Body of pancreas (tissue), 4 donors: Measurements from ENCODE around the gene SLC27A3.

Experiments used
- POLR2A ChIP-seq, 3 donors: fragments of 450-650 bp; IDR thresholded peaks; one replicate each; pipeline ENCODE4 v1.6.1; 2016; ENCODE audit warnings: antibody characterized with exemption in 3 of 3, mild to moderate bottlenecking in 2 of 3
- TF ChIP-seq, protein P1 (sequence below), 7 experiments: fragments of 450-650 bp in 4 of 7; fragments of 200-600 bp in 3 of 7; sonication (generic) in 3 of 7; IDR thresholded peaks; one replicate each; pipeline ENCODE4 v1.5.1; 2016 to 2019; ENCODE audit warnings: antibody characterized with exemption in 7 of 7

DNA sequence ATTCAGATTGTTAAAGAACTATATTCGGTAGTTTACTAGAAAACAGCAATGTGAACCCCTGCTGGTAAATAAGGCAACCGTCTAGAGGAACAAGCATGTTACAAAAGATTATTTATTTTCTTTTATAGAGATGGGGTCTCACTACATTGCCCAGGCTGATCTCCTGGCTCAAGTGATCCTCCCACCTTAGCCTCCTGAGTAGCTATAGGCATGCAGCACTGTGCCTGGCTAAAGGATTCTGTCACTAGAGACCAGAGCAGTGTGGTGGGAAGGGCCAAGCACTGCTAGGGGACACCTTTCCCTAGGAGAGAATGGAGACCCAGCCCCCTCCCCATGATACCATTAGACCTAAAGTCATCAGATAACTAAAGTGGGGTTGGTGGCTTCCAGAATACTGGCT, 28.9 kb downstream of the SLC27A3 start:
- no peak for TF ChIP-seq POLR2A (IDR thresholded peaks at IDR 0.05)
- TF ChIP-seq, protein P1, sequence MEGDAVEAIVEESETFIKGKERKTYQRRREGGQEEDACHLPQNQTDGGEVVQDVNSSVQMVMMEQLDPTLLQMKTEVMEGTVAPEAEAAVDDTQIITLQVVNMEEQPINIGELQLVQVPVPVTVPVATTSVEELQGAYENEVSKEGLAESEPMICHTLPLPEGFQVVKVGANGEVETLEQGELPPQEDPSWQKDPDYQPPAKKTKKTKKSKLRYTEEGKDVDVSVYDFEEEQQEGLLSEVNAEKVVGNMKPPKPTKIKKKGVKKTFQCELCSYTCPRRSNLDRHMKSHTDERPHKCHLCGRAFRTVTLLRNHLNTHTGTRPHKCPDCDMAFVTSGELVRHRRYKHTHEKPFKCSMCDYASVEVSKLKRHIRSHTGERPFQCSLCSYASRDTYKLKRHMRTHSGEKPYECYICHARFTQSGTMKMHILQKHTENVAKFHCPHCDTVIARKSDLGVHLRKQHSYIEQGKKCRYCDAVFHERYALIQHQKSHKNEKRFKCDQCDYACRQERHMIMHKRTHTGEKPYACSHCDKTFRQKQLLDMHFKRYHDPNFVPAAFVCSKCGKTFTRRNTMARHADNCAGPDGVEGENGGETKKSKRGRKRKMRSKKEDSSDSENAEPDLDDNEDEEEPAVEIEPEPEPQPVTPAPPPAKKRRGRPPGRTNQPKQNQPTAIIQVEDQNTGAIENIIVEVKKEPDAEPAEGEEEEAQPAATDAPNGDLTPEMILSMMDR (IDR thresholded peaks at IDR 0.05): no peak
